Right atrium auricular region (tissue), 2 donors: Measurements from ENCODE around the gene ZNF682. TPM values are rescaled to one million over a fixed set of nuclear protein-coding genes. Genes with fewer than 3 reads are reported as not detected.
"Not testable (repeated sequence)": the region's sequence is repeated elsewhere in the genome, so short reads cannot be mapped to it uniquely, and the experiment has no call there.

Experiments used
- DNase-seq: peaks from one replicate; pipeline ENCODE4 v3.0.0-alpha.2; 2019; ENCODE audit warnings: low spot score
- H3K27ac ChIP-seq, 2 donors: fragments of 200-600 bp; sonication (generic); 1 replicate in 1 of 2; 2 replicates in 1 of 2; pipeline ENCODE4 v1.5.1; 2016 to 2019
- H3K27me3 ChIP-seq, 2 donors: fragments of 200-600 bp; sonication (generic); one replicate each; pipeline versions ENCODE4 v1.5.1 to v1.6.0; 2017 to 2019
- H3K36me3 ChIP-seq: fragments of 200-600 bp; sonication (generic); one replicate; pipeline ENCODE4 v1.5.1; 2016
- H3K4me1 ChIP-seq, 2 donors: fragments of 200-600 bp; sonication (generic); one replicate each; pipeline versions ENCODE4 v1.5.1 to v1.6.0; 2017 to 2019
- H3K4me3 ChIP-seq, 2 donors: fragments of 200-600 bp; sonication (generic); 1 replicate in 1 of 2; 2 replicates in 1 of 2; pipeline ENCODE4 v1.5.1; 2017 to 2019; ENCODE audit warnings: mild to moderate bottlenecking in 1 of 2, moderate library complexity in 1 of 2
- H3K9me3 ChIP-seq, 2 donors: fragments of 200-600 bp; sonication (generic); one replicate each; pipeline ENCODE4 v1.5.1; 2019
- CTCF ChIP-seq, 2 donors: fragments of 200-600 bp; sonication (generic); IDR thresholded peaks; one replicate each; pipeline ENCODE4 v1.5.1; 2019; ENCODE audit warnings: antibody characterized with exemption in 2 of 2
- total RNA-seq, 2 donors: library from RNA; depleted of rRNA; stranded (reverse); fragments of >200 nt; gene quantifications; one replicate each; pipeline ENCODE4 v1.1.0, GENCODE V29; 2016

ZNF682 gene
- total RNA-seq, 2 donors from 2014 or later = 1.4 to 4.4 TPM

DNA sequence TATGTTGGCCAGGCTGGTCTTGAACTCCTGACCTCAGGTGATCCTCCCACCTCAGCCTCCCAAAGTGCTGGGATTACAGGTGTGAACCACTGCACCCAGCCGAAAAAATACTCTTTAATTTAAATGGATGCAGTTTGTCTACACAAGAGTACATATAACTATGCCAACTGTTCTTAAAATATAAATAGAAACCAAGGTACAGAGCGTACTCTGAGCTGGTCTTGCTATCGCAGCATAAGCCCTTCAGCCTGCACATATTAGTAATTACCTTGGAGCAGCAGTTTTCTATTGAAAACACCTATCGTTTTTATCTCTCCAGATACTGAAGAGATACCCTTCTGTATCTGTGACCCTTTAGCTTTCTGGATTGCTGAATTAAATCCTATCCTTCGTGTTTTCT, 3.4 kb downstream of the ZNF682 start:
- no peak for TF ChIP-seq CTCF (IDR thresholded peaks at IDR 0.05)
- no peak overlapping the region for H3K4me3 ChIP-seq
- no peaks in the 10 kb centered on the region for H3K27me3 ChIP-seq
- H3K36me3 ChIP-seq = no peaks in the 10 kb centered on the region
- peaks cover 0 to 12% of the 10 kb centered on the region in 2 donors for H3K4me1 ChIP-seq
- DNase-seq = no peak
- H3K27ac ChIP-seq = no peak overlapping the region
- no peaks in the 10 kb centered on the region for H3K9me3 ChIP-seq

- Histone ChIP-seq H3K36me3 (peaks cover 5% of the 10 kb centered on the region), H3K9me3 (no peaks in the 10 kb centered on the region)
Observed at GRCh38 chr19:20028611-20029010, 10.7 kb downstream of the ZNF682 start.

DNA sequence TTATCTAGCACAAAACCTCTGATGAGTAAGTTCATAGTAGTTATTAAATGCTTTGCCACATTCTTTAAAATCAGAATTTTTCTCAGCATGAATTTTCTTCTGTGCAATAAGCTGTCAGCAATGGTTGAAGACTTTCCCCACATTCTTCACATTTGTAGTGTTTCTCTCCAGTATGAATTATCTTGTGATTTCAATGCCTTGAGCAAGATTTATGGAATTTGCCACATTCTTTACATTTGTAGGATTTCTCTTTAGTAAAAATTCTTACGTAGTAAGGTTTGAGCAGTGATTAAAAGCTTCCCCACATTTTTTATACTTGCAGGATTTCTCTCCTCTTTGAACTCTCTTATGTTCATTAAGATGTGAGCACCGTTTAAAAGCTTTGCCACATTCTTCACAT, 33.6 kb downstream of the ZNF682 start:
- no peak overlapping the region for H3K4me3 ChIP-seq
- peaks cover 25% of the 10 kb centered on the region for H3K36me3 ChIP-seq
- no peak for DNase-seq
- H3K27me3 ChIP-seq = no peaks in the 10 kb centered on the region
- H3K4me1 ChIP-seq = no peaks in the 10 kb centered on the region
- H3K9me3 ChIP-seq = peaks cover 4 to 31% of the 10 kb centered on the region in 2 donors
- no peak overlapping the region for H3K27ac ChIP-seq
- TF ChIP-seq CTCF (IDR thresholded peaks at IDR 0.05) = no peak

More at GRCh38 chr19:20028611-20029010, 10.7 kb downstream of the ZNF682 start:
- H3K4me1 ChIP-seq = no peaks in the 10 kb centered on the region
- no peak overlapping the region for H3K4me3 ChIP-seq
- DNase-seq = no peak
- no peak for TF ChIP-seq CTCF (IDR thresholded peaks at IDR 0.05)
- H3K27me3 ChIP-seq = no peaks in the 10 kb centered on the region
- H3K27ac ChIP-seq = no peak overlapping the region

GRCh38 chr19:19997656-19998268, 41.5 kb downstream of the ZNF682 start:
- H3K36me3 ChIP-seq = no peaks in the 10 kb centered on the region
- no peaks in the 10 kb centered on the region for H3K9me3 ChIP-seq
- no peak for DNase-seq
- H3K27ac ChIP-seq = no peak overlapping the region
- no peaks in the 10 kb centered on the region for H3K27me3 ChIP-seq
- H3K4me1 ChIP-seq = no peaks in the 10 kb centered on the region
- peak; percentile 47 to 87 for TF ChIP-seq CTCF (IDR thresholded peaks at IDR 0.05)
- no peak overlapping the region for H3K4me3 ChIP-seq

- H3K36me3 ChIP-seq = no peaks in the 10 kb centered on the region
- H3K27me3 ChIP-seq = no peaks in the 10 kb centered on the region
- no peak for DNase-seq
- TF ChIP-seq CTCF (IDR thresholded peaks at IDR 0.05) = no peak
- peaks cover 5 to 25% of the 10 kb centered on the region in 2 donors for H3K9me3 ChIP-seq
- no peak overlapping the region for H3K27ac ChIP-seq
- no peak overlapping the region for H3K4me3 ChIP-seq
- no peaks in the 10 kb centered on the region for H3K4me1 ChIP-seq
Observed at GRCh38 chr19:19966862-19967261, 72.4 kb downstream of the ZNF682 start.

DNA sequence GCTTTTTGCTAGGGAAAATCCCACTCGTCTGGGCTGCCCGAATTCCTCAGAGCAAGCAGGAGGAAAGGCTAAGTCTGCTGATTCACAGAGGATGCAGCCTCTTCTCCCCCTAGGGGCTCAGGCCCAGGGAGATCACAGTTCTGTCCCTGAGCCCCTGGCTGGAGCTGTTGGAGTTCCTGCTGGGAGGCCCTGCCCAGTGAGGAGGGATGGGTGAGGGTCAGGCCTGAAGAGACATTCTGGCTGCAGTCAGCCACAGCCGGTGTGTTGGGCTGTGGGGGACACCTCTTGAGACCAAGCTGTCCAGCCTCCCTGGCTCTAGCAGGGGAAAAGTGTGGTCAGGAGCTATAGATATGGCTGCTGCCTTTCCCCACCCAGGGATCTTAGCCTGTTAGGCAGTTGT, 73.2 kb downstream of the ZNF682 start:
- peaks cover 5 to 25% of the 10 kb centered on the region in 2 donors for H3K9me3 ChIP-seq
- not testable (repeated sequence) for H3K4me1 ChIP-seq, DNase-seq, H3K27me3 ChIP-seq, H3K36me3 ChIP-seq, H3K4me3 ChIP-seq, H3K27ac ChIP-seq
